IMR-90 (cell line): ENCODE data around the gene RTRAF. TPM values are rescaled to one million over a fixed set of nuclear protein-coding genes. Genes with fewer than 3 reads are reported as not detected.

Experiments used
- ATAC-seq: fragments of 200-7000 bp; cut with Tn5 transposase; 2 replicates; pipeline ENCODE4 v1.9.1; 2020; ENCODE audit warnings: low read depth, mild to moderate bottlenecking, moderate library complexity
- BruUV-seq: library from RNA; stranded (reverse); fragments of 400-500 nt; replicated peaks from 2 replicates; lab custom pipeline; 2021; lab: Mats Ljungman, UMichigan
- CTCF ChIA-PET: fragments of 300-600 bp; formaldehyde crosslinking; extraction: SDS; loops from one replicate; lab custom pipeline; 2021; ENCODE audit warnings: antibody characterized with exemption; lab: Yijun Ruan, JAX
- POLR2A ChIA-PET: fragments of 300-600 bp; sonication (Branson Sonifier 250); formaldehyde crosslinking; loops from one replicate; lab custom pipeline; 2022; ENCODE audit warnings: antibody characterized with exemption; ENCODE audit not compliant: unreplicated experiment; lab: Charles Lee
- DNase-seq: peaks from one replicate; pipeline ENCODE4 v3.0.0; 2013
- H2AFZ ChIP-seq: replicated peaks from 2 replicates; pipeline ENCODE3; 2013; ENCODE audit warnings: low read length, mild to moderate bottlenecking; ENCODE audit not compliant: poor library complexity
- H2AK5ac ChIP-seq: 2 replicates; pipeline ENCODE4 v1.6.1; 2013; ENCODE audit warnings: low read depth, low read length, inconsistent platforms
- H2AK9ac ChIP-seq: replicated peaks from 2 replicates; pipeline ENCODE3; 2013; ENCODE audit warnings: mild to moderate bottlenecking, low read depth, low read length, moderate library complexity; ENCODE audit not compliant: poor library complexity
- H2BK120ac ChIP-seq: 2 replicates; pipeline ENCODE4 v1.6.1; 2013; ENCODE audit warnings: low read depth, low read length, inconsistent platforms
- H2BK15ac ChIP-seq: 3 replicates; pipeline ENCODE4 v1.6.1; 2013; ENCODE audit warnings: low read depth, low read length, inconsistent platforms
- H2BK20ac ChIP-seq: 2 replicates; pipeline ENCODE4 v1.6.1; 2013; ENCODE audit warnings: low read depth, mild to moderate bottlenecking, inconsistent platforms, low read length, moderate library complexity
- H2BK5ac ChIP-seq: 2 replicates; pipeline ENCODE4 v1.6.1; 2013; ENCODE audit warnings: mild to moderate bottlenecking, low read depth, low read length, inconsistent platforms; ENCODE audit not compliant: poor library complexity, severe bottlenecking
- H3K14ac ChIP-seq: replicated peaks from 2 replicates; pipeline ENCODE4 v1.6.1; 2013; ENCODE audit warnings: low read depth, low read length, inconsistent platforms
- H3K18ac ChIP-seq: 2 replicates; pipeline ENCODE4 v1.6.1; 2013; ENCODE audit warnings: low read depth, low read length, control low read depth
- H3K23ac ChIP-seq: 2 replicates; pipeline ENCODE4 v1.6.1; 2013; ENCODE audit warnings: low read depth, low read length, inconsistent platforms
- H3K27ac ChIP-seq: 2 replicates; pipeline ENCODE4 v1.5.1; 2013; ENCODE audit warnings: mild to moderate bottlenecking, control low read depth, low read length; ENCODE audit not compliant: insufficient read depth
- H3K27me3 ChIP-seq: 2 replicates; pipeline ENCODE4 v1.6.1; 2013; ENCODE audit warnings: low read length; ENCODE audit not compliant: control insufficient read depth, insufficient read depth
- H3K36me3 ChIP-seq: 2 replicates; pipeline ENCODE4 v1.6.1; 2013; ENCODE audit warnings: low read length, mixed read lengths; ENCODE audit not compliant: control insufficient read depth, insufficient read depth
- H3K4ac ChIP-seq: 2 replicates; pipeline ENCODE4 v1.6.1; 2013; ENCODE audit warnings: low read depth, low read length, inconsistent platforms
- H3K4me1 ChIP-seq: 2 replicates; pipeline ENCODE4 v1.6.1; 2013; ENCODE audit warnings: low read length, mixed read lengths; ENCODE audit not compliant: control insufficient read depth, insufficient read depth
- H3K4me2 ChIP-seq: 2 replicates; pipeline ENCODE4 v1.6.1; 2013; ENCODE audit warnings: low read depth, mild to moderate bottlenecking, control low read depth, low read length, moderate library complexity
- H3K4me3 ChIP-seq: 2 replicates; pipeline ENCODE4 v1.5.1; 2013; ENCODE audit warnings: low read depth, mild to moderate bottlenecking, control low read depth, low read length, moderate library complexity; ENCODE audit not compliant: insufficient read depth
- H3K56ac ChIP-seq: 2 replicates; pipeline ENCODE4 v1.6.1; 2013; ENCODE audit warnings: low read length, inconsistent platforms; ENCODE audit not compliant: insufficient read depth; ENCODE audit errors: extremely low read depth
- H3K79me1 ChIP-seq, 2 experiments: 2 replicates each; pipeline ENCODE4 v1.6.1; 2013; ENCODE audit warnings: low read length in 2 of 2, inconsistent platforms in 1 of 2, low read depth in 1 of 2
- H3K9ac ChIP-seq: 2 replicates; pipeline ENCODE4 v1.6.1; 2013; ENCODE audit warnings: low read depth, low read length, control low read depth
- H3K9me1 ChIP-seq: 2 replicates; pipeline ENCODE4 v1.6.1; 2013; ENCODE audit warnings: low read length, inconsistent platforms; ENCODE audit not compliant: insufficient read depth
- H3K9me3 ChIP-seq: 2 replicates; pipeline ENCODE4 v1.6.1; 2013; ENCODE audit warnings: low read length; ENCODE audit not compliant: control insufficient read depth, insufficient read depth
- H4K20me1 ChIP-seq: 2 replicates; pipeline ENCODE4 v1.6.1; 2013; ENCODE audit warnings: low read length, inconsistent platforms; ENCODE audit not compliant: insufficient read depth
- H4K5ac ChIP-seq: 2 replicates; pipeline ENCODE4 v1.6.1; 2013; ENCODE audit warnings: mild to moderate bottlenecking, low read depth, low read length, control low read depth
- H4K8ac ChIP-seq, 2 experiments: 2 replicates each; pipeline ENCODE4 v1.6.1; 2013; ENCODE audit warnings: low read depth in 2 of 2, low read length in 2 of 2, control low read depth in 1 of 2, inconsistent platforms in 1 of 2
- H4K91ac ChIP-seq: 2 replicates; pipeline ENCODE4 v1.6.1; 2013; ENCODE audit warnings: low read depth, low read length, inconsistent platforms; ENCODE audit not compliant: insufficient read depth
- BHLHE40 ChIP-seq: fragments of 150-350 bp; IDR thresholded peaks from 2 replicates; pipeline ENCODE4 v1.6.1; 2016; ENCODE audit warnings: mild to moderate bottlenecking, low read depth, low read length
- CEBPB ChIP-seq: IDR thresholded peaks from 2 replicates; pipeline ENCODE4 v1.6.1; 2012; ENCODE audit warnings: low read depth, low read length, improper control_type of control experiment
- CHD1 ChIP-seq: IDR thresholded peaks from 2 replicates; pipeline ENCODE4 v1.6.1; 2012; ENCODE audit warnings: low read depth, low read length, improper control_type of control experiment
- CTCF ChIP-seq: conservative IDR thresholded peaks from 2 replicates; pipeline ENCODE4 v1.5.1; 2012; ENCODE audit warnings: mild to moderate bottlenecking, low read depth, low read length, improper control_type of control experiment
- ELK1 ChIP-seq: fragments of 150-350 bp; IDR thresholded peaks from 2 replicates; pipeline ENCODE4 v1.6.1; 2016; ENCODE audit warnings: low read depth, mild to moderate bottlenecking, low read length, moderate library complexity, borderline replicate concordance
- FOS ChIP-seq: fragments of 150-350 bp; IDR thresholded peaks from 2 replicates; pipeline ENCODE4 v1.6.1; 2016; ENCODE audit warnings: low read depth, low read length
- MAFK ChIP-seq: IDR thresholded peaks from 2 replicates; pipeline ENCODE4 v1.6.1; 2012; ENCODE audit warnings: low read depth, low read length, improper control_type of control experiment
- MAZ ChIP-seq: IDR thresholded peaks from 2 replicates; pipeline ENCODE4 v1.6.1; 2012; ENCODE audit warnings: low read depth, mild to moderate bottlenecking, low read length, improper control_type of control experiment, moderate library complexity, borderline replicate concordance
- MXI1 ChIP-seq: IDR thresholded peaks from 2 replicates; pipeline ENCODE4 v1.6.1; 2012; ENCODE audit warnings: low read depth, mild to moderate bottlenecking, low read length, moderate library complexity, borderline replicate concordance
- NFE2L2 ChIP-seq: fragments of 150-350 bp; IDR thresholded peaks from 2 replicates; pipeline ENCODE4 v1.6.1; 2016; ENCODE audit warnings: low read depth, mild to moderate bottlenecking, low read length
- POLR2A ChIP-seq: IDR thresholded peaks from 2 replicates; pipeline ENCODE4 v1.6.1; 2012; ENCODE audit warnings: mild to moderate bottlenecking, low read depth, low read length
- RAD21 ChIP-seq: IDR thresholded peaks from 2 replicates; pipeline ENCODE4 v1.6.1; 2012; ENCODE audit warnings: low read length, improper control_type of control experiment
- RCOR1 ChIP-seq: IDR thresholded peaks from 2 replicates; pipeline ENCODE4 v1.6.1; 2012; ENCODE audit warnings: mild to moderate bottlenecking, low read length, improper control_type of control experiment; ENCODE audit not compliant: insufficient replicate concordance
- RFX5 ChIP-seq: IDR thresholded peaks from 2 replicates; pipeline ENCODE4 v1.8.0; 2012; ENCODE audit warnings: low read depth, mild to moderate bottlenecking, low read length, moderate library complexity
- SMC3 ChIP-seq: fragments of 150-350 bp; IDR thresholded peaks from 2 replicates; pipeline ENCODE4 v1.6.1; 2016; ENCODE audit warnings: low read depth, mild to moderate bottlenecking, antibody characterized with exemption, low read length, moderate library complexity
- USF2 ChIP-seq: fragments of 150-350 bp; IDR thresholded peaks from 2 replicates; pipeline ENCODE4 v1.6.1; 2017; ENCODE audit warnings: mild to moderate bottlenecking, antibody characterized with exemption, low read length, low read depth
- WGBS, 2 experiments: methylation state at CpG; one replicate each; pipeline versions ENCODE4 v1.1.5 to v1.1.7; 2013; ENCODE audit warnings: missing lambda C conversion rate in 2 of 2; ENCODE audit not compliant: insufficient read length in 1 of 2; ENCODE audit errors: extremely low coverage in 2 of 2; 5-methylcytosine and 5-hydroxymethylcytosine counted together
- dilution Hi-C: fragments of 300-500 bp; cut with HindIII; formaldehyde crosslinking; loops from one replicate; pipeline ENCODE4 v1.14.3; 2018; ENCODE audit warnings: low sequenced_read_pairs; ENCODE audit not compliant: unreplicated experiment
- in situ Hi-C: fragments of 300-500 bp; cut with MboI; formaldehyde crosslinking; loops from 3 replicates; pipeline ENCODE4 v1.14.3; 2019; ENCODE audit warnings: low sequenced_read_pairs, inconsistent platforms, mixed read lengths
- intact Hi-C: fragments of 100-400 bp; cut with micrococcal nuclease; formaldehyde crosslinking; loops from 2 replicates; pipeline ENCODE4 v1.10.0; 2022
- polyA plus RNA-seq, 3 experiments: library from polyadenylated mRNA; depleted of rRNA; stranded (reverse); fragments of >200 nt; gene quantifications; 2 replicates each; pipeline ENCODE4 v1.2.3, GENCODE V29; 2012; ENCODE audit warnings: low replicate concordance in 1 of 3
- total RNA-seq: library from RNA; depleted of rRNA; stranded (reverse); fragments of >200 nt; gene quantifications from 2 replicates; pipeline ENCODE4 v1.2.3, GENCODE V29; 2012

The RTRAF gene
- total and polyA plus RNA-seq, 2 of the 4 experiments (the other 2 are of a cell fraction): 53.2 to 102 TPM

- Histone ChIP-seq H3K36me3 (peaks cover 7% of the 10 kb centered on the region; the same call in 1 of the 2 replicates), H3K23ac (no peak overlapping the region), H3K4ac (no peak overlapping the region), H2AK9ac (no peak overlapping the region), H3K27me3 (no peaks in the 10 kb centered on the region), H3K27ac (no peak overlapping the region), H3K9ac (no peak overlapping the region), H4K20me1 (no peaks in the 10 kb centered on the region), H3K79me1 (0 out of 4 replicates have a peak, but pooled peaks cover 0 to 5% of the 10 kb centered on the region in 2 experiments), H2BK5ac (no peak overlapping the region), H3K4me3 (no peak overlapping the region), H2BK15ac (no peak overlapping the region), H3K18ac (no peak overlapping the region), H3K9me3 (peaks cover 8% of the 10 kb centered on the region), H3K14ac (no peak overlapping the region), H4K91ac (no peak overlapping the region), H3K4me1 (peaks cover 5% of the 10 kb centered on the region; the same call in 1 of the 2 replicates), H3K4me2 (no peak overlapping the region), H4K8ac (no peak overlapping the region), H2AK5ac (no peak overlapping the region), H4K5ac (no peak overlapping the region), H3K56ac (no peak overlapping the region), H3K9me1 (peaks cover 4% of the 10 kb centered on the region), H2BK120ac (no peak overlapping the region), H2BK20ac (no peak overlapping the region), H2AFZ (no peak overlapping the region)
- no TSS peak for BruUV-seq
- peak; percentile 45 for DNase-seq
- TF ChIP-seq NFE2L2: no peak
- no peak for TF ChIP-seq POLR2A
- no peak for TF ChIP-seq USF2
- no peak for TF ChIP-seq CHD1
- TF ChIP-seq RAD21: no peak
- TF ChIP-seq MXI1: no peak
- no peak for TF ChIP-seq CEBPB
- no peak for TF ChIP-seq SMC3
- no peak for TF ChIP-seq BHLHE40
- no peak for TF ChIP-seq RFX5
- TF ChIP-seq FOS: no peak
- no peak for TF ChIP-seq MAZ
- TF ChIP-seq MAFK: no peak
- no peak for TF ChIP-seq RCOR1
- TF ChIP-seq ELK1: no peak
- TF ChIP-seq CTCF: no peak
- in situ Hi-C loops (no loop called here), intact Hi-C loops (no loop called here), dilution Hi-C loops (no loop called here)
- ChIA-PET CTCF (interaction anchor here (0.7 kb wide), 1 partner anchor 151 kb away, joined by 3 read pairs; no protein-coding TSS in a partner anchor), POLR2A (no interaction called here)
- no peak for ATAC-seq
- WGBS, 2 experiments: no CpG with 5 or more reads among the region's 2 CpGs
These were observed 31.4 kb upstream of the RTRAF start for GRCh38 chr14:51957950-51958349.
